ENCODE measurements around the gene YWHAB. TPM values are rescaled to one million over a fixed set of nuclear protein-coding genes. Genes with fewer than 3 reads are reported as not detected.

The YWHAB gene
- total and polyA plus RNA-seq, 10 of the 15 experiments (the other 5 are each of a cell fraction or from before 2014, with no cell fraction given), result 63.5 to 323 (median 144) TPM

DNA sequence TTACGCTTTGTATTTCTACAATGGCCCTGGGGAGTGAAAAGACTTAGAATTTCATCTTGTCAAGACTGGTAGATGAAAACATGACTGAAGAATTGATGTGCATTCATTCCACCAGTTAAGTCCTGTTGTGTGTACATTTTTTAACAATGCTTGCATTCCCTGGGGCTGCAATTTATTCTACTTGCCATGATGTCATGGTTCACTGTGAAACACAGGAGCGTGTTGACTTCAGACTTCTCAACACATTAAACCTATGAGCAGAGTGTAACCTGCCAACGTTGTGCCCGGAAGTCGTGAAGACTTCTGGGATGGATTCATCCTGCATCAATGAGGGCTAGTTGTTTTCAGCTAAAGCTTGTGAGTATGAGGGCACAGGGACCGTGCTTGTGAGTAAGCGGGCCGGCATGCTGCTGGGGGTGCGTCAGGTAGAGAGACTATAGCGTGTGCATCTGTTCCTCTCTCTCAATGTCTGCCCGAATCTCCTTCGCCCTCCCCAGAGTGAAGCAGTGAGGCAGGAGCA, 48.8 kb upstream of the YWHAB start:
- Histone ChIP-seq H3K4me2 (ENCODE audit: control insufficient read depth, insufficient read depth) (no peak overlapping the region), H3K4me1 (ENCODE audit: control insufficient read depth, insufficient read depth, low read length) (no peaks in the 10 kb centered on the region), H2AFZ (ENCODE audit: control insufficient read depth, low read depth, low read length) (no peak overlapping the region), H3K9ac (ENCODE audit: control insufficient read depth, insufficient read depth, low read length) (no peak overlapping the region), H3K9me3 (replicated peaks; ENCODE audit: control insufficient read depth, insufficient read depth, low read length) (no peaks in the 10 kb centered on the region), H3K27ac (ENCODE audit: control insufficient read depth, insufficient read depth) (no peak overlapping the region), H4K20me1 (ENCODE audit: control insufficient read depth, insufficient read depth) (no peaks in the 10 kb centered on the region), H3K36me3 (ENCODE audit: control insufficient read depth in 2 of 2, insufficient read depth in 2 of 2, low read length in 1 of 2) (no peaks in the 10 kb centered on the region), H3K79me2 (ENCODE audit: control insufficient read depth, insufficient read depth, low read length) (no peaks in the 10 kb centered on the region), H3K4me3 (no peak overlapping the region), H3K27me3 (replicated peaks in 1 of 2; ENCODE audit: control insufficient read depth in 2 of 2, insufficient read depth in 2 of 2, low read length in 1 of 2) (no peaks in the 10 kb centered on the region; a peak in 2 of 4 replicates)
- in situ Hi-C loops (cut with MboI), result no loop called here
- TF ChIP-seq, protein P1, sequence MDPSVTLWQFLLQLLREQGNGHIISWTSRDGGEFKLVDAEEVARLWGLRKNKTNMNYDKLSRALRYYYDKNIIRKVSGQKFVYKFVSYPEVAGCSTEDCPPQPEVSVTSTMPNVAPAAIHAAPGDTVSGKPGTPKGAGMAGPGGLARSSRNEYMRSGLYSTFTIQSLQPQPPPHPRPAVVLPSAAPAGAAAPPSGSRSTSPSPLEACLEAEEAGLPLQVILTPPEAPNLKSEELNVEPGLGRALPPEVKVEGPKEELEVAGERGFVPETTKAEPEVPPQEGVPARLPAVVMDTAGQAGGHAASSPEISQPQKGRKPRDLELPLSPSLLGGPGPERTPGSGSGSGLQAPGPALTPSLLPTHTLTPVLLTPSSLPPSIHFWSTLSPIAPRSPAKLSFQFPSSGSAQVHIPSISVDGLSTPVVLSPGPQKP (IDR thresholded peaks at IDR 0.05; ENCODE audit: low read depth, low read length), result no peak
- TF ChIP-seq GABPA (IDR thresholded peaks at IDR 0.05; ENCODE audit: low read depth) (no peak), IRF4 (IDR thresholded peaks at IDR 0.05; ENCODE audit: low read depth, low read length) (no peak), ZNF687 (IDR thresholded peaks at IDR 0.05) (no peak), SIN3A (IDR thresholded peaks at IDR 0.05; ENCODE audit: low read depth, low read length) (no peak), EP300 (IDR thresholded peaks at IDR 0.05; ENCODE audit: borderline replicate concordance in 1 of 2, control insufficient read depth in 1 of 2, low read depth in 2 of 2, low read length in 2 of 2) (no peak), MTA2 (IDR thresholded peaks at IDR 0.05; ENCODE audit: low read depth) (no peak), CHD2 (IDR thresholded peaks at IDR 0.05; ENCODE audit: borderline replicate concordance, low read depth, low read length) (no peak), TARDBP (IDR thresholded peaks at IDR 0.05; ENCODE audit: borderline replicate concordance) (no peak), IKZF2 (IDR thresholded peaks at IDR 0.05) (no peak), NBN (IDR thresholded peaks at IDR 0.05) (no peak), POLR2AphosphoS5 (IDR thresholded peaks at IDR 0.05; ENCODE audit: low read length) (no peak), YY1 (IDR thresholded peaks at IDR 0.05; ENCODE audit: low read depth, low read length) (no peak)
- TF ChIP-seq, protein P2, sequence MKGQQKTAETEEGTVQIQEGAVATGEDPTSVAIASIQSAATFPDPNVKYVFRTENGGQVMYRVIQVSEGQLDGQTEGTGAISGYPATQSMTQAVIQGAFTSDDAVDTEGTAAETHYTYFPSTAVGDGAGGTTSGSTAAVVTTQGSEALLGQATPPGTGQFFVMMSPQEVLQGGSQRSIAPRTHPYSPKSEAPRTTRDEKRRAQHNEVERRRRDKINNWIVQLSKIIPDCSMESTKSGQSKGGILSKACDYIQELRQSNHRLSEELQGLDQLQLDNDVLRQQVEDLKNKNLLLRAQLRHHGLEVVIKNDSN (IDR thresholded peaks at IDR 0.05; ENCODE audit: borderline replicate concordance, extremely low read length, insufficient read depth, low read depth, low read length), result no peak
- ChIA-PET POLR2A (no interaction called here), CTCF (interaction anchor here (1.0 kb wide), 1 partner anchor 89 kb away, joined by 4 read pairs; no protein-coding TSS in a partner anchor), RAD21 (ENCODE audit: unreplicated experiment) (no interaction called here), SMC1A (ENCODE audit: uncharacterized antibody, unreplicated experiment) (interaction anchor here (0.6 kb wide), 1 partner anchor 37 kb away, joined by 3 read pairs; no protein-coding TSS in a partner anchor)
- DNase-seq (ENCODE audit: low read depth, low spot score) (no peak), FAIRE-seq (no peak), ATAC-seq (no peak)
- intact Hi-C loops (cut with micrococcal nuclease; ENCODE audit: unreplicated experiment), result no loop called here
- no TSS peak for BruUV-seq (replicated peaks)
- 65% methylated on average over 12 of the region's 12 CpGs for WGBS (ENCODE audit: insufficient coverage, insufficient replicate concordance, low lambda C conversion rate, missing lambda C conversion rate)
